NCI-H82 (cell line): Measurements from ENCODE around the gene CHMP2B.
"Not testable (repeated sequence)": the region's sequence is repeated elsewhere in the genome, so short reads cannot be mapped to it uniquely, and the experiment has no call there.

Experiments
- DNase-seq: peaks from one replicate; lab custom pipeline; 2025; lab: John Stamatoyannopoulos, UW

Gene CHMP2B

DNA sequence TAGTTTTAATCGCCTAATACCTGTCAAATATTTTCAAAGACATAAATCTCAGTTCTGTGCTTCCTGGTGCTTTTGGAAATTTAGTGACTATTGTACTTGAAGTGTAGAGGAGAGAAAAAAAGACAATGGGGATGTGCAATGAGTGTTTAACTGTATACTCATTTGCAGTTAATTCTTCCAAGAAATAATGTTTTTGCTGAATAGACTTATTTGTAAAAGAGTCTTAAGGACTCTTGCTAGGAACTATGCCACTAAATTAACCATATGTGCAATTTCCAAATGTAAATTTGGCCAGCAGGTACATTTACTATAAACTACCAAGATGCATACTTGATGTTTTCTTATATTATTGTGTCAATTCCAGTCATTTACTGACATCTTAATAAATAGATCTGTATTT is 2.0 kb downstream of the CHMP2B start:
- no peak for DNase-seq

GRCh38 chr3:87233805-87234204 is 6.7 kb downstream of the CHMP2B start:
- no peak for DNase-seq

GRCh38 chr3:87236093-87236492 is 9.0 kb downstream of the CHMP2B start:
- no peak for DNase-seq

DNA sequence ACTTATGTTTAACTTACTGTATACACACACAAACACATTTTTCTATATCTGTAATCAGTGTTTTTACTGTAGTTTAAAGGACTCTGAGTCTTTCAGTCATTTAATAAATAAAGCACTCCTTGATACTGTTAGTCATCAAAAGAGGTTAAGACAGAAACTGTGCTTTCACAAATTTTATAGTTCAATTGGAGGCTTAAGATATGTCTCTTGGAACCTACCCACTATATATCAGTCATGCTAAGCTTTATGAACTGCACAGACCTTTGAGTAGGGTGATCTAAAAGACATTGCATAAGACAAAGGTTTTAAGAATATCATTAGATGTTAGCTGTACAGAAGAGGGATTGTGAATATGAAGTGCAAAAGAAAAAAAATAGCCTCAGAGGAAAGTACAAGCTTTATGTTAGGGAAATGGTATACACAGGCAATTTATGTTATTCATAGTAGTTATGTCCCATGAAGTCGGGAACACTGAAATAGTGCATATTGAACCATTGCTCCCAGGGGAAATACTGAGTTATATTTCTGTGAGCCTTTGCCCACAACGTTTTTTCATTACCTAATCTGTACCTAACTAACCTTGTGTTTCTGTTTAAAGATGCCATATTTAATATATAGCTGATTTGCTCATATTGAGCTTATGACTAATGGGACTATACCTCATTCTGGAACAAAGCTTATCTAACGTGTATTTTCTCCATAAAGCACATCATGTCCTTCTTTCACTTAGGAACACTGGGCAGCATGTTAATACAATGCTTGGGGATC is 19.7 kb downstream of the CHMP2B start:
- DNase-seq: no peak

DNA sequence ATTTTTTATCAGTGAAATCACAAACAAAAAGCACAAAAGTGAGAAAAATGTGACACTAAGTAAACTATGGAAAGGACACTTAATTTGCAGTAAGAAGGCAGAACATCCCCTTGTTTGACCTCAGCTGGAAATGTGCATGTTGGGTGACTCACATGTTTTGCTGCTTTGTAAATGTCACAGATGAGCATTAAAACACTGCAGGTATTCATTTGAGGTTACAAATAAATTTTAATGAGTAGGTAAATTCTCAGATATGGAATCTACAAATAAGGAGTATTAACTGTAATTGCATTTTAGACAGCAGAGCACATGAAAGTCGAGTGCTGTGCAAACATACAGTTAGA is 20.3 kb downstream of the CHMP2B start:
- DNase-seq: no peak

DNA sequence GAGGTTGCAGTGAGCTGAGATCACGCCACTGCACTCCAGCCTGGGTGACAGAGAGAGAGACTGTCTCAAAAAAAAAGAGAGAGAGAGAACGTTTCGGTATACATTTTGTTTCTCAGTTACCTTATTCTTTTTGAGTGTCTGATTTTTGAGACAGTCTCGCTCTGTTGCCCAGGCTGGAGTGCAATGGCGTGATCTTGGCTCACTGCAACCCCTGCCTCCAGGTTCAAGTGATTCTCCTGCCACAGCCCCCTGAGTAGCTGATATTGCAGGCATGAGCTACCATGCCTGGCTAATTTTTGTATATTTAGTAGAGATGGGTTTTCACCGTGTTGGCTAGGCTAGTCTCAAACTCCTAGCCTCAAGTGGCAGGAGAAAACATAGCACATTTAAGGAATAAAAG is 21.1 kb downstream of the CHMP2B start:
- not testable (repeated sequence) for DNase-seq

GRCh38 chr3:87248831-87249230 is 21.7 kb downstream of the CHMP2B start:
- DNase-seq: no peak

GRCh38 chr3:87250009-87250408 is 22.9 kb downstream of the CHMP2B start:
- DNase-seq: no peak

DNA sequence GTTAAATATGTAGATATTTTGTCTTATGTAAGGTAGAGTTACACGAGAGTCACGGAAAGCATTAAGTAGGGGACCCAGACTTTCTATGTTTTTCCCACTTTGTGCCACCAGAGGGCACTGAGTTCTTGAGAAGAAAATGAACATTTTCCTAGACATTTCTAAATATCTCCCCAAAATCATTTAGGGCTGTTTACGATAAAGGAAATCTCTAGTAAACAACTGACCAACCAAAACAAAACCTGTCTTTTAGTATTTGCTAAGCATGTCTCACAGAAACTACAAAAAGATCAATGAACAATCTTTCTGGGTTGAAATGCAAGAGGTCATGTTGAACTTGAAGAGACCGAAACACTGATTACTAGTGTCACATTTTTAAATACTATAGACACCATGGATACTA is 33.2 kb downstream of the CHMP2B start:
- peak; percentile 58 for DNase-seq

GRCh38 chr3:87261925-87262324 is 34.8 kb downstream of the CHMP2B start:
- no peak for DNase-seq

GRCh38 chr3:87267953-87268645 is 41.0 kb downstream of the CHMP2B start:
- DNase-seq: no peak

- no peak for DNase-seq
These were observed 41.6 kb downstream of the CHMP2B start for GRCh38 chr3:87268646-87269211.

- DNase-seq: no peak
These were observed 42.6 kb downstream of the CHMP2B start for GRCh38 chr3:87269723-87270122.

DNA sequence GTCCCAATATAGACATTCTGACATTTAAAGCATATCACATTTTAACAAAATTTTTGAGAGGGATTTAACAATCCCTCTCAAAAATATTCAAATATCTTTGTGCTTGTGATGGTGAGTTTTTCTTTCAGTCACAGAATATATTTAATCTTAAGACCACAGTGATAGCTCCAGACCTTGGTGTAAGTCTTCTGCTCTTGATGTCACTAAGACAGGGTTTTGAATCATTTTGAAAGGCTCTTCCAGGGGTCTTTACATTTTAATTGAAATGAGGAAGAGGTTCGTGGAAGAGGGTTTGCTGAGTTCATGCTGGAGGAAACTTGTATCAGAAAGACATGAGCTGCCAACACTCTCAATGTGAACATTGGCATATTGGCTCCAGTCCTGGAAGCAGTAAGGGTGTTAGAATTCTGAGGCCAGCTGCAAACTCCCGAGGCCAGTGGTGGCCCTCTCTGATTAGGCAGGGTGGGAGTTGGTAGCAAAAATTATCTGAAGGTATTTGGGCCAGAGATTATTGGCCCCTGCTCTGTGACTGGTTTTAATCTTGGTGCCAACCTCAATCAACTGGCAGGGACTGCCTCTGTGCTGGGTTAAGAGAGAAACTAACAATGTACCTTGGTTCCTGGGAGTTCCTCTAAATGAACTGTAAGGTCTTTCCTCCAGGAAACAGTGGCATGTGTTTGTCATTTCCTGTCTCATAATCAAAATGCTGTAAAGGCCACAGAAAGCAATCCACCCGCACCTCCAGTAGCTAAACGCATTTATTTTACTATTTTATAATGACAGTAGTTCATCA is 44.0 kb downstream of the CHMP2B start:
- no peak for DNase-seq

- no peak for DNase-seq
These were observed 45.7 kb downstream of the CHMP2B start for GRCh38 chr3:87272718-87273341.

- DNase-seq: peak; percentile 39
These were observed 49.4 kb downstream of the CHMP2B start, which contains the start of gene POU1F1 for GRCh38 chr3:87276484-87276883. Gene POU1F1, minus strand, starts transcription at chr3:87276584. Its CDS starts 122 bp downstream, at chr3:87276462.

GRCh38 chr3:87287011-87287410 is 59.9 kb downstream of the CHMP2B start:
- DNase-seq: no peak

- DNase-seq: no peak
These were observed 61.3 kb downstream of the CHMP2B start for GRCh38 chr3:87288446-87288845.

GRCh38 chr3:87298111-87298718 is 71.1 kb downstream of the CHMP2B start:
- DNase-seq: peak; percentile 59

GRCh38 chr3:87305031-87305430 is 77.9 kb downstream of the CHMP2B start:
- not testable (repeated sequence) for DNase-seq
